Measurements from ENCODE around the gene ME1. TPM values are rescaled to one million over a fixed set of nuclear protein-coding genes. Genes with fewer than 3 reads are reported as not detected.
"Not testable (repeated sequence)": the region's sequence is repeated elsewhere in the genome, so short reads cannot be mapped to it uniquely, and the experiment has no call there.

Gene ME1
- total and polyA plus RNA-seq, 7 experiments from 2014 or later, result 0.19 to 0.49 (median 0.29) TPM; not detected in 3

- POLR2A ChIA-PET, result no interaction called here
Measured at GRCh38 chr6:83459663-83460062, 28.8 kb upstream of the ME1 start.

GRCh38 chr6:83450015-83450414 is 19.2 kb upstream of the ME1 start:
- H3K4me3 Mint-ChIP-seq; DNase-seq; H3K4me1 Mint-ChIP-seq; H3K27ac ChIP-seq (ENCODE audit: low read depth, low read length); H3K4me3 ChIP-seq (ENCODE audit: low read length); H3K9me3 Mint-ChIP-seq; H3K36me3 Mint-ChIP-seq; H3K4me1 ChIP-seq (ENCODE audit: control insufficient read depth in 2 of 2, insufficient read depth in 2 of 2, low read length in 2 of 2); ATAC-seq; H3K36me3 ChIP-seq (ENCODE audit: control insufficient read depth in 2 of 3, insufficient read depth in 3 of 3, low read length in 3 of 3); intact Hi-C loops (cut with micrococcal nuclease); POLR2A ChIA-PET; H3K9me3 ChIP-seq (ENCODE audit: control insufficient read depth in 2 of 3, low read length in 3 of 3); H3K27ac Mint-ChIP-seq; CTCF ChIA-PET; H3K27me3 ChIP-seq (ENCODE audit: control insufficient read depth in 2 of 2, insufficient read depth in 2 of 2, low read length in 2 of 2): not testable (repeated sequence)
- H3K27me3 Mint-ChIP-seq, result peaks cover 0 to 14% (median 0%) of the 10 kb centered on the region in 5 donors

More at GRCh38 chr6:83459663-83460062, 28.8 kb upstream of the ME1 start:
- DNase-seq (no peak), ATAC-seq (no peak)
- Histone ChIP-seq H3K27me3 (ENCODE audit: control insufficient read depth in 2 of 2, insufficient read depth in 2 of 2, low read length in 2 of 2) (no peaks in the 10 kb centered on the region), H3K27ac (ENCODE audit: low read depth, low read length) (no peak overlapping the region), H3K4me3 (ENCODE audit: low read length) (no peak overlapping the region), H3K36me3 (ENCODE audit: control insufficient read depth in 2 of 3, insufficient read depth in 3 of 3, low read length in 3 of 3) (no peaks in the 10 kb centered on the region), H3K4me1 (ENCODE audit: control insufficient read depth in 2 of 2, insufficient read depth in 2 of 2, low read length in 2 of 2) (no peaks in the 10 kb centered on the region), H3K9me3 (ENCODE audit: control insufficient read depth in 2 of 3, low read length in 3 of 3) (no peaks in the 10 kb centered on the region)
- H3K4me3 Mint-ChIP-seq, result no peak overlapping the region
- no peaks in the 10 kb centered on the region for H3K9me3 Mint-ChIP-seq
- no peaks in the 10 kb centered on the region for H3K36me3 Mint-ChIP-seq
- peaks cover 0 to 5% (median 0%) of the 10 kb centered on the region in 7 donors for H3K4me1 Mint-ChIP-seq
- peaks cover 0 to 5% (median 4%) of the 10 kb centered on the region in 5 donors for H3K27me3 Mint-ChIP-seq
- no peak overlapping the region for H3K27ac Mint-ChIP-seq
- intact Hi-C loops (cut with micrococcal nuclease), result no loop called here
- CTCF ChIA-PET, result no interaction called here

- intact Hi-C loops (cut with micrococcal nuclease); H3K27ac ChIP-seq (ENCODE audit: low read depth, low read length); H3K36me3 Mint-ChIP-seq; H3K9me3 Mint-ChIP-seq; H3K9me3 ChIP-seq (ENCODE audit: control insufficient read depth in 2 of 3, low read length in 3 of 3); H3K27ac Mint-ChIP-seq; DNase-seq; CTCF ChIA-PET; ATAC-seq; H3K4me3 ChIP-seq (ENCODE audit: low read length); H3K27me3 ChIP-seq (ENCODE audit: control insufficient read depth in 2 of 2, insufficient read depth in 2 of 2, low read length in 2 of 2); H3K4me1 Mint-ChIP-seq; H3K4me1 ChIP-seq (ENCODE audit: control insufficient read depth in 2 of 2, insufficient read depth in 2 of 2, low read length in 2 of 2); H3K27me3 Mint-ChIP-seq; H3K36me3 ChIP-seq (ENCODE audit: control insufficient read depth in 2 of 3, insufficient read depth in 3 of 3, low read length in 3 of 3); POLR2A ChIA-PET: not testable (repeated sequence)
- peak overlapping the region in 1 of 10 donors; percentile 9 for H3K4me3 Mint-ChIP-seq
Measured at GRCh38 chr6:83444086-83444699, 13.3 kb upstream of the ME1 start.

- ATAC-seq (no peak), DNase-seq (no peak)
- Histone ChIP-seq H3K27me3 (ENCODE audit: control insufficient read depth in 2 of 2, insufficient read depth in 2 of 2, low read length in 2 of 2) (no peaks in the 10 kb centered on the region), H3K27ac (ENCODE audit: low read depth, low read length) (no peak overlapping the region), H3K4me3 (ENCODE audit: low read length) (no peak overlapping the region), H3K4me1 (ENCODE audit: control insufficient read depth in 2 of 2, insufficient read depth in 2 of 2, low read length in 2 of 2) (no peaks in the 10 kb centered on the region), H3K9me3 (ENCODE audit: control insufficient read depth in 2 of 3, low read length in 3 of 3) (no peaks in the 10 kb centered on the region), H3K36me3 (ENCODE audit: control insufficient read depth in 2 of 3, insufficient read depth in 3 of 3, low read length in 3 of 3) (no peaks in the 10 kb centered on the region)
- H3K36me3 Mint-ChIP-seq, result no peaks in the 10 kb centered on the region
- intact Hi-C loops (cut with micrococcal nuclease), result no loop called here
- H3K9me3 Mint-ChIP-seq, result peaks cover 0 to 9% (median 0%) of the 10 kb centered on the region in 11 donors
- H3K27ac Mint-ChIP-seq, result no peak overlapping the region
- CTCF ChIA-PET, result no interaction called here
- POLR2A ChIA-PET, result no interaction called here
- peaks cover 0 to 7% (median 0%) of the 10 kb centered on the region in 5 donors for H3K27me3 Mint-ChIP-seq
- H3K4me1 Mint-ChIP-seq, result peaks cover 0 to 4% (median 0%) of the 10 kb centered on the region in 7 donors
- no peak overlapping the region for H3K4me3 Mint-ChIP-seq
Measured at GRCh38 chr6:83443516-83443915, 12.7 kb upstream of the ME1 start.

GRCh38 chr6:83442752-83443151 is 11.9 kb upstream of the ME1 start:
- no peak overlapping the region for H3K4me3 ChIP-seq (ENCODE audit: low read length)
- Mint-ChIP-seq H3K36me3 (no peaks in the 10 kb centered on the region), H3K27me3 (peaks cover 0 to 7% (median 0%) of the 10 kb centered on the region in 5 donors)

GRCh38 chr6:83439201-83439600 is 8.3 kb upstream of the ME1 start:
- Histone ChIP-seq H3K4me3 (ENCODE audit: low read length) (no peak overlapping the region), H3K9me3 (ENCODE audit: control insufficient read depth in 2 of 3, low read length in 3 of 3) (no peaks in the 10 kb centered on the region), H3K27me3 (ENCODE audit: control insufficient read depth in 2 of 2, insufficient read depth in 2 of 2, low read length in 2 of 2) (no peaks in the 10 kb centered on the region), H3K27ac (ENCODE audit: low read depth, low read length) (no peak overlapping the region), H3K4me1 (ENCODE audit: control insufficient read depth in 2 of 2, insufficient read depth in 2 of 2, low read length in 2 of 2) (no peaks in the 10 kb centered on the region), H3K36me3 (ENCODE audit: control insufficient read depth in 2 of 3, insufficient read depth in 3 of 3, low read length in 3 of 3) (no peaks in the 10 kb centered on the region)
- CTCF ChIA-PET, result no interaction called here
- ATAC-seq, result no peak
- DNase-seq, result no peak
- POLR2A ChIA-PET, result no interaction called here
- Mint-ChIP-seq H3K9me3 (peaks cover 0 to 9% (median 0%) of the 10 kb centered on the region in 11 donors), H3K4me3 (no peak overlapping the region), H3K27me3 (peaks cover 0 to 9% (median 5%) of the 10 kb centered on the region in 5 donors), H3K36me3 (no peaks in the 10 kb centered on the region), H3K4me1 (peaks cover 0 to 7% (median 0%) of the 10 kb centered on the region in 7 donors), H3K27ac (no peak overlapping the region)
- intact Hi-C loops (cut with micrococcal nuclease), result no loop called here

More at GRCh38 chr6:83442752-83443151, 11.9 kb upstream of the ME1 start:
- DNase-seq (no peak), ATAC-seq (no peak)
- no peaks in the 10 kb centered on the region for H3K4me1 ChIP-seq (ENCODE audit: control insufficient read depth in 2 of 2, insufficient read depth in 2 of 2, low read length in 2 of 2)
- no peaks in the 10 kb centered on the region for H3K36me3 ChIP-seq (ENCODE audit: control insufficient read depth in 2 of 3, insufficient read depth in 3 of 3, low read length in 3 of 3)
- H3K4me1 Mint-ChIP-seq, result peaks cover 0 to 4% (median 0%) of the 10 kb centered on the region in 7 donors
- no peak overlapping the region for H3K27ac ChIP-seq (ENCODE audit: low read depth, low read length)
- H3K4me3 Mint-ChIP-seq, result no peak overlapping the region
- ChIA-PET POLR2A (no interaction called here), CTCF (no interaction called here)
- peaks cover 0 to 9% (median 0%) of the 10 kb centered on the region in 11 donors for H3K9me3 Mint-ChIP-seq
- H3K27ac Mint-ChIP-seq, result no peak overlapping the region
- intact Hi-C loops (cut with micrococcal nuclease), result no loop called here
- no peaks in the 10 kb centered on the region for H3K27me3 ChIP-seq (ENCODE audit: control insufficient read depth in 2 of 2, insufficient read depth in 2 of 2, low read length in 2 of 2)
- no peaks in the 10 kb centered on the region for H3K9me3 ChIP-seq (ENCODE audit: control insufficient read depth in 2 of 3, low read length in 3 of 3)

GRCh38 chr6:83436674-83437073 is 5.8 kb upstream of the ME1 start:
- DNase-seq, result no peak
- CTCF ChIA-PET, result no interaction called here
- H3K9me3 ChIP-seq (ENCODE audit: control insufficient read depth in 2 of 3, low read length in 3 of 3), result no peaks in the 10 kb centered on the region
- H3K4me3 Mint-ChIP-seq, result no peak overlapping the region
- H3K4me3 ChIP-seq (ENCODE audit: low read length), result no peak overlapping the region
- no peaks in the 10 kb centered on the region for H3K36me3 Mint-ChIP-seq
- H3K36me3 ChIP-seq (ENCODE audit: control insufficient read depth in 2 of 3, insufficient read depth in 3 of 3, low read length in 3 of 3), result no peaks in the 10 kb centered on the region
- peaks cover 8 to 20% (median 13%) of the 10 kb centered on the region in 5 donors for H3K27me3 Mint-ChIP-seq
- no peak overlapping the region for H3K27ac ChIP-seq (ENCODE audit: low read depth, low read length)
- intact Hi-C loops (cut with micrococcal nuclease), result no loop called here
- peaks cover 0 to 2% (median 0%) of the 10 kb centered on the region in 7 donors for H3K4me1 Mint-ChIP-seq
- POLR2A ChIA-PET, result no interaction called here
- peaks cover 0 to 3% (median 0%) of the 10 kb centered on the region in 11 donors for H3K9me3 Mint-ChIP-seq
- H3K27me3 ChIP-seq (ENCODE audit: control insufficient read depth in 2 of 2, insufficient read depth in 2 of 2, low read length in 2 of 2), result no peaks in the 10 kb centered on the region
- no peak overlapping the region for H3K27ac Mint-ChIP-seq
- no peaks in the 10 kb centered on the region for H3K4me1 ChIP-seq (ENCODE audit: control insufficient read depth in 2 of 2, insufficient read depth in 2 of 2, low read length in 2 of 2)
- no peak for ATAC-seq

Measured in naive thymus-derived CD4-positive, alpha-beta T cell (primary cell).